GM23338 (cell line): ENCODE measurements around the gene KIF2A. TPM values are rescaled to one million over a fixed set of nuclear protein-coding genes. Genes with fewer than 3 reads are reported as not detected.

ENCODE experiments used
- ATAC-seq: fragments of 200-7000 bp; cut with Tn5 transposase; 3 replicates; pipeline ENCODE4 v1.9.1; 2020
- DNase-seq: peaks from one replicate; pipeline ENCODE4 v3.0.0-alpha.2; 2015; ENCODE audit warnings: low spot score
- H2AFZ ChIP-seq: fragments of 200-600 bp; sonication (generic); 2 replicates; pipeline ENCODE4 v1.8.0; 2016; ENCODE audit warnings: antibody characterized with exemption, mild to moderate bottlenecking, moderate library complexity
- H3F3A ChIP-seq: fragments of 200-600 bp; sonication (generic); replicated peaks from 2 replicates; pipeline ENCODE4 v1.8.0; 2017; ENCODE audit warnings: antibody characterized with exemption, mixed run types, low read depth
- H3K27ac ChIP-seq: fragments of 200-600 bp; sonication (generic); 2 replicates; pipeline ENCODE4 v1.6.1; 2016; ENCODE audit warnings: low read depth
- H3K27me3 ChIP-seq: fragments of 200-600 bp; sonication (generic); 2 replicates; pipeline ENCODE4 v1.8.0; 2016; ENCODE audit warnings: mild to moderate bottlenecking, mixed run types, moderate library complexity; ENCODE audit not compliant: insufficient read depth
- H3K36me3 ChIP-seq: fragments of 200-600 bp; sonication (generic); 2 replicates; pipeline ENCODE4 v1.8.0; 2016; ENCODE audit warnings: mild to moderate bottlenecking; ENCODE audit not compliant: insufficient read depth
- H3K4me1 ChIP-seq: fragments of 200-600 bp; sonication (generic); 2 replicates; pipeline ENCODE4 v1.8.0; 2016; ENCODE audit warnings: mild to moderate bottlenecking, moderate library complexity; ENCODE audit not compliant: insufficient read depth
- H3K4me2 ChIP-seq: fragments of 200-600 bp; sonication (generic); 2 replicates; pipeline ENCODE4 v1.7.1; 2017; ENCODE audit warnings: mixed run types
- H3K4me3 ChIP-seq: fragments of 200-600 bp; sonication (generic); 2 replicates; pipeline ENCODE4 v1.6.1; 2016; ENCODE audit warnings: mixed run types
- H3K79me2 ChIP-seq: fragments of 200-600 bp; sonication (generic); replicated peaks from 2 replicates; pipeline ENCODE4 v1.8.0; 2017; ENCODE audit warnings: mild to moderate bottlenecking; ENCODE audit not compliant: insufficient read depth
- H3K9me2 ChIP-seq: fragments of 200-600 bp; sonication (generic); 2 replicates; pipeline ENCODE4 v1.8.0; 2017; ENCODE audit not compliant: insufficient read depth
- H4K20me1 ChIP-seq: fragments of 200-600 bp; sonication (generic); replicated peaks from 2 replicates; pipeline ENCODE4 v1.8.0; 2017; ENCODE audit warnings: mild to moderate bottlenecking; ENCODE audit not compliant: insufficient read depth
- H3K27ac Mint-ChIP-seq: 2 replicates; pipeline ENCODE4 v1.8.0; 2020; ENCODE audit warnings: inconsistent platforms, mild to moderate bottlenecking, moderate library complexity, mixed read lengths
- H3K27me3 Mint-ChIP-seq: 3 replicates; pipeline ENCODE4 v1.8.0; 2022; ENCODE audit warnings: low read depth, mild to moderate bottlenecking, moderate library complexity, mixed read lengths, inconsistent platforms; ENCODE audit not compliant: insufficient read depth, poor library complexity
- H3K36me3 Mint-ChIP-seq: 3 replicates; pipeline ENCODE4 v1.8.0; 2021; ENCODE audit warnings: low read depth, mild to moderate bottlenecking, inconsistent platforms, moderate library complexity, mixed read lengths
- H3K4me1 Mint-ChIP-seq: 3 replicates; pipeline ENCODE4 v1.8.0; 2020; ENCODE audit warnings: mild to moderate bottlenecking, inconsistent platforms, mixed read lengths
- H3K4me3 Mint-ChIP-seq: 3 replicates; pipeline ENCODE4 v1.8.0; 2021; ENCODE audit warnings: moderate library complexity, mild to moderate bottlenecking, inconsistent platforms, mixed read lengths
- H3K9me3 Mint-ChIP-seq: 3 replicates; pipeline ENCODE4 v1.8.0; 2020; ENCODE audit warnings: moderate library complexity, mild to moderate bottlenecking, inconsistent platforms, mixed read lengths
- ETS1 ChIP-seq: IDR thresholded peaks from 2 replicates; pipeline ENCODE4 v1.6.1; 2016; ENCODE audit warnings: antibody characterized with exemption
- EZH2 ChIP-seq: fragments of 200-600 bp; sonication (generic); IDR thresholded peaks from one replicate; pipeline ENCODE4 v1.8.0; 2017; ENCODE audit warnings: antibody characterized with exemption, mild to moderate bottlenecking, low read depth; ENCODE audit not compliant: unreplicated experiment
- EZH2phosphoT487 ChIP-seq: fragments of 200-600 bp; sonication (generic); IDR thresholded peaks from one replicate; pipeline ENCODE4 v1.8.1; 2018; ENCODE audit warnings: antibody characterized with exemption; ENCODE audit not compliant: unreplicated experiment
- JUNB ChIP-seq: IDR thresholded peaks from one replicate; pipeline ENCODE4 v1.6.1; 2016; ENCODE audit warnings: antibody characterized with exemption; ENCODE audit not compliant: unreplicated experiment
- POLR2AphosphoS5 ChIP-seq: IDR thresholded peaks from 2 replicates; pipeline ENCODE4 v1.6.1; 2016; ENCODE audit warnings: antibody characterized with exemption, low read depth
- ZNF331 ChIP-seq: fragments of 250-450 bp; sonication (Bioruptor Pico); IDR thresholded peaks from 2 replicates; pipeline ENCODE4 v1.5.0; 2020; ENCODE audit warnings: low read depth, mild to moderate bottlenecking, moderate library complexity
- ZNF462 ChIP-seq: fragments of 250-450 bp; sonication (Bioruptor Pico); IDR thresholded peaks from 2 replicates; pipeline ENCODE4 v1.5.0; 2020; ENCODE audit warnings: mild to moderate bottlenecking, moderate library complexity
- polyA plus RNA-seq: library from polyadenylated mRNA; unstranded; fragments of >200 nt; fragmentation: Nextera tagmentation; extraction: Ambion mirVana; gene quantifications from 2 replicates; pipeline ENCODE4 v1.2.1, GENCODE V29; 2016
- total RNA-seq: library from RNA; depleted of rRNA; stranded (reverse); fragments of >200 nt; shearing (Covaris generic); gene quantifications from 2 replicates; pipeline ENCODE4 v1.2.3, GENCODE V29; 2014

Gene KIF2A
- total and polyA plus RNA-seq, 2 experiments from 2014 or later = 120 to 122 TPM

DNA sequence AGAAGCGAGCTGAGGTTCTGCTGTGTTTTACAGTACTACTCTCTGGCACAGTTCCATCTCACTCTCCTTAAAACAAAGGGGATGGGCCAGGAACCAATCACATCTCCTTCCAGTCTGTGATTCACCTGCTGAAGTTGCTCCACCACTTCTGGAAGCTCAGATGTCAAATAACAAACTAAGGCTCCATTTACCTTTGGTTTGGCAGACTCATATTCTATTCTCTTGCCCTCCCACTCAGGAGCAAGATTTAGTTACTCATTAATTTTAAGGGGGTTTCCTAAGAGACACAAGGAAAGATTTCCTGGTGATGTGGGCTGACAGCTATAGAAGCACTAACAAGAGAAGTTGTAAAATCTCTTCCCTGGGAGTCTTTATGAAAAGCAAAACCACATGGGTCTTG lies 37.8 kb upstream of the KIF2A start:
- H3K27ac ChIP-seq = no peak overlapping the region
- H3K4me2 ChIP-seq = no peak overlapping the region
- H3K4me3 ChIP-seq = no peak overlapping the region
- DNase-seq (peak; percentile 8), ATAC-seq (peak; percentile 68)
- H3K9me2 ChIP-seq = 0 out of 2 replicates have a peak, but pooled peaks cover 3% of the 10 kb centered on the region
- H3K79me2 ChIP-seq = no peaks in the 10 kb centered on the region
- peaks cover 18% of the 10 kb centered on the region for H3K4me1 Mint-ChIP-seq
- no peaks in the 10 kb centered on the region for H3K36me3 ChIP-seq
- no peak overlapping the region for H3K27ac Mint-ChIP-seq
- no peaks in the 10 kb centered on the region for H3K9me3 Mint-ChIP-seq
- H4K20me1 ChIP-seq = no peaks in the 10 kb centered on the region
- H3K36me3 Mint-ChIP-seq = no peaks in the 10 kb centered on the region
- TF ChIP-seq ZNF462 (no peak), EZH2phosphoT487 (no peak), ETS1 (no peak), POLR2AphosphoS5 (no peak), EZH2 (no peak)
- no peaks in the 10 kb centered on the region for H3K27me3 Mint-ChIP-seq
- H3K4me3 Mint-ChIP-seq = no peak overlapping the region
- H3F3A ChIP-seq = no peaks in the 10 kb centered on the region
- H3K4me1 ChIP-seq = 0 out of 2 replicates have a peak, but pooled peaks cover 2% of the 10 kb centered on the region
- H3K27me3 ChIP-seq = no peaks in the 10 kb centered on the region
- no peak overlapping the region for H2AFZ ChIP-seq

- no peaks in the 10 kb centered on the region for H3K79me2 ChIP-seq
- DNase-seq (no peak), ATAC-seq (no peak)
- no peaks in the 10 kb centered on the region for H3K27me3 ChIP-seq
- Mint-ChIP-seq H3K36me3 (no peaks in the 10 kb centered on the region), H3K4me1 (peaks cover 18% of the 10 kb centered on the region), H3K27ac (no peak overlapping the region), H3K4me3 (no peak overlapping the region), H3K27me3 (peaks cover 3% of the 10 kb centered on the region), H3K9me3 (no peaks in the 10 kb centered on the region)
- no peak overlapping the region for H3K4me3 ChIP-seq
- H3K4me1 ChIP-seq = 0 out of 2 replicates have a peak, but pooled peaks cover 2% of the 10 kb centered on the region
- H3K27ac ChIP-seq = no peak overlapping the region
- no peaks in the 10 kb centered on the region for H4K20me1 ChIP-seq
- no peak overlapping the region for H3K4me2 ChIP-seq
- H3K36me3 ChIP-seq = no peaks in the 10 kb centered on the region
- H2AFZ ChIP-seq = no peak overlapping the region
- H3K9me2 ChIP-seq = 0 out of 2 replicates have a peak, but pooled peaks cover 3% of the 10 kb centered on the region
- H3F3A ChIP-seq = no peaks in the 10 kb centered on the region
- TF ChIP-seq ZNF331 (CRISPR knock-in tag) = no peak
- no peak for TF ChIP-seq JUNB
- no peak for TF ChIP-seq POLR2AphosphoS5
These were observed 37.2 kb upstream of the KIF2A start for GRCh38 chr5:62268792-62269191.
